ENCODE measurements around the gene PCSK4.

GRCh38 chr19:1526979-1527649 lies 37.0 kb upstream of the PCSK4 start:
- TF ChIP-seq, protein P1, sequence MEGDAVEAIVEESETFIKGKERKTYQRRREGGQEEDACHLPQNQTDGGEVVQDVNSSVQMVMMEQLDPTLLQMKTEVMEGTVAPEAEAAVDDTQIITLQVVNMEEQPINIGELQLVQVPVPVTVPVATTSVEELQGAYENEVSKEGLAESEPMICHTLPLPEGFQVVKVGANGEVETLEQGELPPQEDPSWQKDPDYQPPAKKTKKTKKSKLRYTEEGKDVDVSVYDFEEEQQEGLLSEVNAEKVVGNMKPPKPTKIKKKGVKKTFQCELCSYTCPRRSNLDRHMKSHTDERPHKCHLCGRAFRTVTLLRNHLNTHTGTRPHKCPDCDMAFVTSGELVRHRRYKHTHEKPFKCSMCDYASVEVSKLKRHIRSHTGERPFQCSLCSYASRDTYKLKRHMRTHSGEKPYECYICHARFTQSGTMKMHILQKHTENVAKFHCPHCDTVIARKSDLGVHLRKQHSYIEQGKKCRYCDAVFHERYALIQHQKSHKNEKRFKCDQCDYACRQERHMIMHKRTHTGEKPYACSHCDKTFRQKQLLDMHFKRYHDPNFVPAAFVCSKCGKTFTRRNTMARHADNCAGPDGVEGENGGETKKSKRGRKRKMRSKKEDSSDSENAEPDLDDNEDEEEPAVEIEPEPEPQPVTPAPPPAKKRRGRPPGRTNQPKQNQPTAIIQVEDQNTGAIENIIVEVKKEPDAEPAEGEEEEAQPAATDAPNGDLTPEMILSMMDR (IDR thresholded peaks at IDR 0.05; ENCODE audit: insufficient read depth, low read length, poor library complexity, severe bottlenecking): no peak
- no peak for TF ChIP-seq EZH2phosphoT487 (conservative IDR thresholded peaks at IDR 0.05; ENCODE audit: low read length)

All from SU-DHL-6 (cell line).